Activated CD8-positive, alpha-beta memory T cell treated with anti-CD3 and anti-CD28 coated beads for 48 hours (primary cell): Measurements from ENCODE around the gene ZNF223.

ENCODE experiments used
- DNase-seq, 3 experiments: peaks; one replicate each; pipeline ENCODE4 v3.0.0-alpha.2; 2020; ENCODE audit warnings: low read depth in 2 of 3, low spot score in 2 of 3

ZNF223 gene

DNA sequence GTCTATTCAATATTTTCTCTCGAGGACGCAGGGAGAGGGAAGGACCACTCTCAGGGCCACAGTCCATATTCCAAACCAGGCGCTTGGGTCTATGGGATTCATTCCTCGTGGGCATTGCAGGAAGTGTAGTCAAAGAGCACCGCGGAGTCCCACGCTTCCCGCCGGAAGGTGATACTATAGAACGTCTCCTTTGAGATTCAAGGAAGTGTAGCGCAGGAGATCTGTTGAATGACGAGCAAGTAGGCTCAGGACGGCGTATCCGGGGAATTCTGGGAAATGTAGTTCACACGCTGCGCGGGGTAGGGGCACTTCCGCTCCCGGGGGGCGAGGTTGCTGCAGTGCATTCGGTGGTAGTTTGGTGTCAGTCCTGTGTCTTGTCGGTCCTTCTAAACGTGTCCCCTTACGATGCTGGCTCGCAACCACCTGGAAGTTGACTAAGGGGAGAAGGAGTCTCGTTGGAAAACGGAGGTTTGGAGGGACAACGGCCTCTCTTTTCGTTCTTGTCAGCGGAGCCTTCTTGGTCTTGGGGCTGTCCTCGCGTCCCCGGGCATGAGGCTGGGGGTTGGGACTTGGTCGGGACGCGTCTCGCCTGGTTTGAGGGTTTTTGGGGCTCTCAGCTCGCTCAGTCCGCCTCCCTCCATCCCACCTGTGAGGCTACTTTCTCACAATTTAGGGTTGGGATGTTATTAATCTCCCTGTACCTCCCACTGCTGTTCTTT, 20.1 kb downstream of the ZNF223 start, which contains the start of gene ZNF284:
Gene ZNF284 (plus strand): TSS at position 336 of the 719 bp plus-strand sequence. CDS start 4,231 bp downstream, outside the sequence.
- DNase-seq = peak in 2 of 3 experiments; percentile 56 to 57

DNA sequence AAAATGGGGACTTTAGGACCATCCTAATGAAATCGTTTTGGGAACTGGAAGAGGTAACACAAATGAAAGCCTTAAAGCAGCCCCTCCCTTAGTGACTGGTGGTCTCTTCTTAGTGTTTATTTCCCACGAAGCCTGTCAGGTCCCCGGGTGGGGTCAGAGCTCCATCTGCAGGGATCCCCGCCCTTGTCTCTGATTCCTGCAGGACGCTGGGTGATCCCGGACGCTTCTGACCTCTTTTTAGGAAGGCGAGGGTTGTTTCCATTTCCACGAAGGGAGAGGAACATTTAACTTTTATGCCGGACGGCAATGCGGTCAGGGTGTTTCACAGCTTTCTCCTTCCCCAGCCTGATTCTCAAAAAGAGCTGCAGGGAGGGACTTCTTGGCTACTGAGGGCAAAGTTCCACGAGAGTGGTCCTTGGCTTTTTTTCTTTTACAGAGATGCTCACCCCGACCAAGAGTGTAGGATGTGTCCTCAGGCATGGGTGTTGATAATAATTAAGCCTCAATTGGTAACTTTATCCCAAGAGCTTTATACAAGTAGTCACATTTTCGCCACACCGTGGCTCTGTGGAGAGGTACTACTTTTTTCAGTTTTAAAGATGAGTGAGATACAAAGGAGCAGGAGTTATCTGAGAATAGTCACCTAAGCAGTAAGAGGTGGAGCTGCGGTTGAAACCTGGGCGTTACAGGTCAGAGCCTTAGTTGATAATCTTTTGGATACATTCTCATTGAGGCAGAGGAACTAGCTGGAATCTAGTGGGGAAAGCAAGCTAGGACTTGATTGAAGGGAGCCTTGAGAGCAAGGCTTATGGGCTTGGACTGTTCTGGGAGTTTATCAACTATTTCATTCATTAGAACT, 20.9 kb downstream of the ZNF223 start:
- DNase-seq = no peak

DNA sequence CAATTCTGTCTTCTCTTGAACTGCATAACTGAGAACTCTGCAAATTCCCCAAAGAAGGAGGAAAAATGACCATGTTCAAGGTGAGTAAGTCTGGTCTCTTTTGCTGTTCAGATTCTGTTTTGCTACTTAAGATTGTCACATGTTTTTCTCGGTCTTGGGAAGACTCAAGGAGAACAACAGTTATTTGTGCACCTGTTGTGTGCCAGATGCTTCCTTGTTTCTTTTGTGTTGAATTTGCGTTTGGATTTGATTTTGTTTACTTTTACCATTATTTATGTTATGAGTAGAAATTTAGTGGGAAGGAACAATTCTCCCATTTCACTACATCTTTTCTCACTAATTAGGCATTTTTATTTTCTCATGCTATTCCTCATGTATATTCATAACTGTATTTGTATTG, 24.5 kb downstream of the ZNF223 start:
- DNase-seq = no peak

DNA sequence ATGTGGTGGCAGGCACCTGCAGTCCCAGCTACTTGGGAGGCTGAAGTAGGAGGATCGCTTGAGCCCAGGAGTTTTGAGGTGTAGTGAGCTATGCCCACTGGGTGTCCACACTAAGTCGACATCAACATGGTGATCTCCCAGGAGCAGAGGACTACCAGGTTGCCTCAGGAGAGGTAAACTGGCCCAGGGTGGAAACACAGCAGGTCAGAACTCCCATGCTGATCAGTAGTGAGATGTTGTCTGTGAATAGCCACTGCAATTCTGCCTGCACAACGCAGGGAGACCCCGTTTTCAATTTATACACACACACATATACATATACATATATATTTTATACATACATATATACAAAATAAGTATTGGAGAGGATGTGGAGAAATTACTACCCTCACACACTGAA, 40.3 kb downstream of the ZNF223 start:
- DNase-seq = no peak

DNA sequence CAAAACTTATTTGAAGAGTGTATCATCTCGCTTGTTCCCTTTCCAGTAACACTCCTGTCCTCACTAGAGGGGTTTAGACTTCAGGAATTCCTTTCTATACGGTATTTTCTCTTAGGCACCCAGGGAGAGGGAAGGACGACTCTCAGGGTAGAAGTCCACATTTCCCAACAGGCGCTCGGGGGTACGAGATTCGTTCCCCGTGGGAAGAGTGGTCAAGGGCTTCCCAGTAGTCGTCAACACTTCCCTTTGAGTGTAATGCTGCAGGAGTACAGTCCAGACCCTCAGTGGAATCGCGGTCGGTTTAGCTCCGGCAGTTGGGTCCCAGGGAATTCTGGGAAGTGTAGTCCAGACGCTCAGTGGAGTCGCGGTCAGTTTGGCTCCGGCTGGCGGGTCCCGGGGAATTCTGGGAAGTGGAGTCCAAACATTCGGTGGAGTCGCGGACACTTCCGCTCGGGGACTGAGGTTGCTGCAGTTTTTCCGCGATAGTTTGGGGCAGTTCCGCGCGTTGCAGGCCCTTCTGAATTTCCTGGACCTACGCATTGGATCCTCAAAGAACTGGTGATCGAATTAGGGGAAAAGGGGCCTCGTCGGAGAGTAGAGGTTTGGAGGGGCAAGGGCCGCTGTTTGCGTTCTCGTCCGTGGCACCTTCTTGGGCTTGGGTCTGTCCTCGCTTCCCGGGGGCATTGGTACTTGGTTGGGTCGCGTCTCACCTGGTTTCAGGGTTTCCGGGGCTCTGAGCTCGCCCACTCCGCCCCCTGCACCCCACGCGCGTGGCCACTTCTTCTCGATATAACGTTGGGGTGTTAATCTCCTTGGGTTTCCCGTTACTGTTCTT, 42.3 kb downstream of the ZNF223 start, which contains the start of gene ZNF224:
Gene ZNF224 (plus strand): TSS at position 431 of the 835 bp plus-strand sequence. CDS start 3,513 bp downstream, outside the sequence.
- peak in 2 of 3 experiments; percentile 63 to 64 for DNase-seq

DNA sequence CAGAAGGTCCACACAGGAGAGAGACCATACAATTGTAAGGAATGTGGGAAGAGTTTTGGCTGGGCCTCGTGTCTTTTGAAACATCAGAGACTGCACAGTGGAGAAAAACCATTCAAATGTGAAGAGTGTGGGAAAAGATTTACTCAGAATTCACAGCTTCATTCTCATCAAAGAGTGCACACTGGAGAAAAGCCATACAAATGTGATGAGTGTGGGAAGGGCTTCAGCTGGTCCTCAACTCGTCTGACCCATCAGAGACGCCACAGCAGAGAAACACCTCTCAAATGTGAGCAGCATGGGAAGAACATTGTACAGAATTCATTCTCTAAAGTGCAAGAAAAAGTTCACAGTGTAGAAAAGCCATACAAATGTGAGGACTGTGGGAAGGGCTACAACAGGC, 55.9 kb downstream of the ZNF223 start:
- DNase-seq = no peak

DNA sequence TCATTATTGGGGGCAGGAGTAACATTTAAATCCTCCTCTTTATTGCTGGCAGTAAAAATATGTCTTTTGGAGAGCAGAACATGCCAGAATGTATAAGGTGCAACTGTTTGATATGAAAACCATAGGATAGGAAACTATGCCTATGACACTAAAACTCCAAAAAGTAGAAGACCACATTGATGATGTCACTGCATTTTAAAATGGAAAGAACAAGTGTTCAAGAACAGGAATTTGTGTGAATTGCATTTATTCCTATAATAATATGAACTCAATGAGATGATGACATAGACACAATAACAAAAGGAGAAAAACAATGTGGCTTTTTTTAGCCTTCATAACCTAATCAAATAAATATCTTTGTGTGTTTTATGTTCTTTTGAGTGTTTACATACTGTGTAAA, 57.6 kb downstream of the ZNF223 start:
- no peak for DNase-seq

DNA sequence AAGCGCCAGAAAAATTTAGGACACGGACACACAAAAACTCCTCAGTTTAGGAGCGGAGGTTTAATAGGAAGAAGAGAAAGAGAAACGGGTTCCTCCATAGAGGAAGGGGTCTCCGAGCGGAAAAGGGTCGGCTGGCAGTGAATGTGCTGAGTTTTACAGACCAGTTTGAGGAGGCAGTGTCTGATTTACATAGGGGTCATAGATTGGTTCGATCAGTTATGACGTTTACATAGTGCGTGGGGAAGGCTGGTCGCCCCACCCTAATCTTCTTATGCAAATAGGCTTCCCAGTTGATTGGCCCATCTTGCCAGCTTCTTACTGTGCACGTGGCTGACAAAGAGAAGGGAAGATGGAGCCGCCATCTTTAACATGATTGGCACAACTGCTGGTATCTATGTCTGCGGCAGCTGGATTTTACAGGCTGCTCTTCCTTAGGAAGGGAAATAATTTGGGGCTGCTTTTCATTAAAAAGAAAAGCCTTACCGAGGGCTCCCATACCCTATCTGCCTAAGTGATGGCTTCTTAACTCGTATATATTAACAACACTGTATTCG, 60.2 kb downstream of the ZNF223 start:
- DNase-seq = no peak

DNA sequence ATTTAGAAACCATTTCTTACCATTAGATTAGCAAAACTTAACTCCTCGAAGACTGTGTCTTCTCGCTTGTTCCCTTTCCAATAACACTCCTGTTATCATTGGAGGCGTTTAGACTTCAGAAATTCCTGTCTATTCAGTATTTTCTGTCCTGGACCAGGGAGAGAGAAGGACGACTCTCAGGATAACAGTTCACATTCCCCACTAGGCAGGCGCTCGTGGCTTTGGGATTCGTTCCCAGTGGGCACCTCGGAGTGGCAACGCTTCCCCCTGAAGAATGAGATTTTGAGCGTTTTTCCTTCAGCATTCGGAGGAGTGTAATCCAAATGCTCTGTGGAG, 60.9 kb downstream of the ZNF223 start:
- DNase-seq = peak in 1 of 3 experiments; percentile 4

DNA sequence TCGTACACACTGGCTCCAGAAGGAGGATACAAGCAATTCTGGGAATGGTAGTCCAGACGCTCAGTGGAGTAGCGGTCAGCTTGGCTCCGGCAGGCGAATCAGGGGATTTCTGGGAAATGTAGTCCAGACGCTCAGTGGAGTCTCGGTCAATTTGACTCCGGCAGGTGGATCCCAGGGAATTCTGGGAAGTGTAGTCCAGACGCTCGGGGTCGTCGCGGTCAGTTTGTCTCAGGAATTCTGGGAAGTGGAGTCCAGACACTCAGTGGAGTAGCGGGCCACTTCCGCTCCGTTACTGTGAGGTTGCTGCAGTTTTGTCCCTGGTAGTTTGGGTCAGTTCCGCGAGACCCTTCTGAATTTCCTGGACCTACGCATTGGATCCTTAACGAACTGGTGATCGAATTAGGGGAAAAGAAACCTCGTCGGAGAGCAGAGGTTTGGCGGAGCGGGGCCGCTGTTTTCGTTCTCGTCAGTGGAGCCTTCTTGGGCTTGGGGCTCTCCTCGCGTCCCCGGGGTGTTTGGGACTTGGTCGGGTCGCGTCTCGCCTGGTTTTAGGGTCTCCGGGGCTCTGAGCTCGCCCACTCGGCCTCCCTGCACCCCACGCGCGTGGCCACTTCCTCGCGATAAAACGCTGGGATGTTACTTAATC, 61.4 kb downstream of the ZNF223 start, which contains the start of gene ZNF225:
Gene ZNF225 (plus strand): TSS at position 262 of the 646 bp plus-strand sequence. CDS start 2,429 bp downstream, outside the sequence.
- peak; percentile 33 to 75 (median 64) for DNase-seq

DNA sequence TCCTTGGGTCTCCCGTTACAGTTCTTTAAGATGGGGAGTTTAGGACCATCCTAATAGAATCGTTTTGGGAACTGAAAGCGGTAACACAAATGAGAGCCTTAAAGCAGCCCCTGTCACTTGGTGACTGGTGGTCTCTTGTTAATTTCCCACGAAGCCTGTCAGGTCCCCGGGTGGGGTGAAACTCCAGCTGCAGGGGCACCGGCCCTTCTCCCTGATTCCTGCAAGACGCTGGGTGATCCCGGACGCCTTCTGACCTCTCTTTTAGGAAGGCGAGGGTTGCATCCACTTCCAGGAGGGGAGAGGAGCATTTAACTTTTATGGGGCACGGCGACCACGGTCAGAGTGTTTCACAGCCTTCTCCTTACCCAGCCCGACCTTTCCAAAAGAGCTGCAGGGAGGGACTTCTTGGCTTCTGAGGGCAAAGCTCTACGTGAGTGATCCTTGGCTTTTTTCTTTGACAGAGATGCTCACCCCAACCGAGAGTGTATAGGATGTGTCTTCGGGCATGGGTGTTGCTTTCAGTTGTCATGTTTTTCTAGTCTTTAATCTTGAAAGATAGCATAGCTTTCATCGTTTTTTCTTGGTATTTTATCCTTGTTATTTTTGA, 62.1 kb downstream of the ZNF223 start:
- no peak for DNase-seq
